ENCODE measurements around the gene TTC39C. TPM values are rescaled to one million over a fixed set of nuclear protein-coding genes. Genes with fewer than 3 reads are reported as not detected.

Gene TTC39C
- total and polyA plus RNA-seq, 2 donors (not counting 1 experiment from before 2014, with no cell fraction given) = 15.8 to 32.0 TPM

GRCh38 chr18:24120676-24121075 is 106.1 kb downstream of the TTC39C start:
- no peaks in the 10 kb centered on the region for H3K4me1 ChIP-seq (ENCODE audit: control insufficient read depth, extremely low read depth, insufficient read depth, low read length)
- no peak overlapping the region for H2AFZ ChIP-seq (ENCODE audit: low read length)
- H3K27me3 ChIP-seq (ENCODE audit: control insufficient read depth, insufficient read depth, low read length) = no peaks in the 10 kb centered on the region
- no peaks in the 10 kb centered on the region for H3K79me2 ChIP-seq (ENCODE audit: control insufficient read depth, insufficient read depth, low read length)
- H3K36me3 ChIP-seq (ENCODE audit: control insufficient read depth, insufficient read depth, low read length) = no peaks in the 10 kb centered on the region
- no peaks in the 10 kb centered on the region for H4K20me1 ChIP-seq (ENCODE audit: control insufficient read depth, extremely low read depth, insufficient read depth, low read length)
- H3K4me3 ChIP-seq (replicated peaks in 1 of 4; ENCODE audit: control extremely low read depth in 1 of 4, insufficient read depth in 1 of 4, low read depth in 3 of 4, low read length in 4 of 4) = no peak overlapping the region
- no peak overlapping the region for H3K27ac ChIP-seq (ENCODE audit: insufficient read depth, low read length)
- DNase-seq (ENCODE audit: low read depth in 2 of 2) = no peak
- H3K9me3 ChIP-seq (ENCODE audit: control insufficient read depth, insufficient read depth, low read depth, low read length) = no peaks in the 10 kb centered on the region
- no peak overlapping the region for H3K9ac ChIP-seq (ENCODE audit: insufficient read depth, low read length)
- no peak overlapping the region for H3K4me2 ChIP-seq (ENCODE audit: extremely low read depth, insufficient read depth, low read length)
- TF ChIP-seq CTCF (conservative IDR thresholded peaks at IDR 0.05 in 1 of 2, IDR thresholded peaks at IDR 0.05 in 1 of 2; ENCODE audit: low read depth in 1 of 2, low read length in 2 of 2) (no peak), EZH2 (IDR thresholded peaks at IDR 0.05; ENCODE audit: low read length, missing control alignments) (no peak)

GRCh38 chr18:24121625-24122024 is 107.1 kb downstream of the TTC39C start:
- Histone ChIP-seq H3K4me3 (replicated peaks in 1 of 4; ENCODE audit: control extremely low read depth in 1 of 4, insufficient read depth in 1 of 4, low read depth in 3 of 4, low read length in 4 of 4) (no peak overlapping the region), H3K79me2 (ENCODE audit: control insufficient read depth, insufficient read depth, low read length) (no peaks in the 10 kb centered on the region), H3K9ac (ENCODE audit: insufficient read depth, low read length) (no peak overlapping the region), H3K9me3 (ENCODE audit: control insufficient read depth, insufficient read depth, low read depth, low read length) (no peaks in the 10 kb centered on the region), H3K4me2 (ENCODE audit: extremely low read depth, insufficient read depth, low read length) (no peak overlapping the region), H4K20me1 (ENCODE audit: control insufficient read depth, extremely low read depth, insufficient read depth, low read length) (no peaks in the 10 kb centered on the region), H3K27ac (ENCODE audit: insufficient read depth, low read length) (no peak overlapping the region), H3K27me3 (ENCODE audit: control insufficient read depth, insufficient read depth, low read length) (no peaks in the 10 kb centered on the region), H3K36me3 (ENCODE audit: control insufficient read depth, insufficient read depth, low read length) (no peaks in the 10 kb centered on the region), H2AFZ (ENCODE audit: low read length) (no peak overlapping the region), H3K4me1 (ENCODE audit: control insufficient read depth, extremely low read depth, insufficient read depth, low read length) (no peaks in the 10 kb centered on the region)
- no peak for DNase-seq (ENCODE audit: low read depth in 2 of 2)
- TF ChIP-seq EZH2 (IDR thresholded peaks at IDR 0.05; ENCODE audit: low read length, missing control alignments) (no peak), CTCF (conservative IDR thresholded peaks at IDR 0.05 in 1 of 2, IDR thresholded peaks at IDR 0.05 in 1 of 2; ENCODE audit: low read depth in 1 of 2, low read length in 2 of 2) (no peak)

GRCh38 chr18:24126155-24126961 is 111.8 kb downstream of the TTC39C start:
- Histone ChIP-seq H3K79me2 (ENCODE audit: control insufficient read depth, insufficient read depth, low read length) (no peaks in the 10 kb centered on the region), H3K4me2 (ENCODE audit: extremely low read depth, insufficient read depth, low read length) (no peak overlapping the region), H3K4me3 (replicated peaks in 1 of 4; ENCODE audit: control extremely low read depth in 1 of 4, insufficient read depth in 1 of 4, low read depth in 3 of 4, low read length in 4 of 4) (no peak overlapping the region), H2AFZ (ENCODE audit: low read length) (no peak overlapping the region), H3K9ac (ENCODE audit: insufficient read depth, low read length) (no peak overlapping the region), H3K9me3 (ENCODE audit: control insufficient read depth, insufficient read depth, low read depth, low read length) (no peaks in the 10 kb centered on the region), H3K36me3 (ENCODE audit: control insufficient read depth, insufficient read depth, low read length) (no peaks in the 10 kb centered on the region), H3K27me3 (ENCODE audit: control insufficient read depth, insufficient read depth, low read length) (no peaks in the 10 kb centered on the region), H3K27ac (ENCODE audit: insufficient read depth, low read length) (no peak overlapping the region), H4K20me1 (ENCODE audit: control insufficient read depth, extremely low read depth, insufficient read depth, low read length) (no peaks in the 10 kb centered on the region), H3K4me1 (ENCODE audit: control insufficient read depth, extremely low read depth, insufficient read depth, low read length) (no peaks in the 10 kb centered on the region)
- DNase-seq (ENCODE audit: low read depth in 2 of 2) = peak; percentile 33 to 40
- no peak for TF ChIP-seq CTCF (conservative IDR thresholded peaks at IDR 0.05 in 1 of 2, IDR thresholded peaks at IDR 0.05 in 1 of 2; ENCODE audit: low read depth in 1 of 2, low read length in 2 of 2)
- no peak for TF ChIP-seq EZH2 (IDR thresholded peaks at IDR 0.05; ENCODE audit: low read length, missing control alignments)
